Spleen (tissue), 13 donors: Measurements from ENCODE around the gene TLK1. TPM values are rescaled to one million over a fixed set of nuclear protein-coding genes. Genes with fewer than 3 reads are reported as not detected.

ENCODE experiments used
- DNase-seq: peaks from one replicate; pipeline ENCODE4 v3.0.0-alpha.2; 2020
- H3K27ac ChIP-seq, 8 donors: fragments of 200-600 bp; sonication (generic) in 7 of 8; 1 replicate in 4 of 8; 2 replicates in 4 of 8; pipeline versions ENCODE4 v1.5.0 to v1.8.0; 2016 to 2021; ENCODE audit warnings: inconsistent platforms in 4 of 8, mild to moderate bottlenecking in 4 of 8, moderate library complexity in 1 of 8
- H3K27me3 ChIP-seq, 7 donors: fragments of 200-600 bp; sonication (generic) in 6 of 7; replicated peaks in 1 of 7; 1 replicate in 4 of 7; 2 replicates in 3 of 7; pipeline versions ENCODE4 v1.5.0 to v1.8.0; 2016 to 2021; ENCODE audit warnings: inconsistent platforms in 3 of 7, mild to moderate bottlenecking in 1 of 7
- H3K36me3 ChIP-seq, 6 donors: fragments of 200-600 bp; sonication (generic) in 5 of 6; 1 replicate in 4 of 6; 2 replicates in 2 of 6; pipeline versions ENCODE4 v1.5.0 to v1.8.0; 2016 to 2021; ENCODE audit warnings: inconsistent platforms in 2 of 6
- H3K4me1 ChIP-seq, 6 donors: fragments of 200-600 bp; sonication (generic) in 5 of 6; 1 replicate in 3 of 6; 2 replicates in 3 of 6; pipeline versions ENCODE4 v1.5.0 to v1.8.0; 2016 to 2021; ENCODE audit warnings: inconsistent platforms in 3 of 6
- H3K4me3 ChIP-seq, 8 donors: fragments of 200-600 bp; sonication (generic) in 7 of 8; 1 replicate in 4 of 8; 2 replicates in 4 of 8; pipeline versions ENCODE4 v1.5.0 to v1.8.0; 2016 to 2021; ENCODE audit warnings: inconsistent platforms in 4 of 8, mild to moderate bottlenecking in 4 of 8, moderate library complexity in 2 of 8
- H3K9me3 ChIP-seq, 8 donors: fragments of 200-600 bp; sonication (generic) in 7 of 8; 1 replicate in 4 of 8; 2 replicates in 4 of 8; pipeline versions ENCODE4 v1.5.0 to v1.8.0; 2016 to 2021; ENCODE audit warnings: inconsistent platforms in 4 of 8
- CTCF ChIP-seq, 11 experiments: fragments of 200-600 bp in 7 of 11; fragments of 450-650 bp in 4 of 11; sonication (generic) in 4 of 11; IDR thresholded peaks in 8 of 11; conservative IDR thresholded peaks in 3 of 11; 1 replicate in 7 of 11; 2 replicates in 4 of 11; pipeline versions ENCODE4 v1.4.0 to v1.8.0; 2016 to 2021; ENCODE audit warnings: antibody characterized with exemption in 11 of 11, inconsistent platforms in 4 of 11, mild to moderate bottlenecking in 1 of 11
- POLR2A ChIP-seq, 3 donors: fragments of 450-650 bp; IDR thresholded peaks; one replicate each; pipeline ENCODE4 v1.5.1; 2017; ENCODE audit warnings: antibody characterized with exemption in 3 of 3, mild to moderate bottlenecking in 1 of 3
- POLR2AphosphoS5 ChIP-seq, 3 donors: sonication (generic); formaldehyde crosslinking; IDR thresholded peaks; one replicate each; pipeline ENCODE4 v1.5.1; 2017; ENCODE audit warnings: antibody characterized with exemption in 3 of 3
- WGBS, 5 donors: extraction: QIAGEN DNeasy Blood & Tissue Kit in 3 of 5; methylation state at CpG; one replicate each; pipeline versions ENCODE4 v1.1.5 to v1.1.7; 2013 to 2018; 5-methylcytosine and 5-hydroxymethylcytosine counted together
- intact Hi-C: fragments of 100-400 bp; cut with DNase I; formaldehyde crosslinking; loops from one replicate; pipeline ENCODE4 v1.15.0; 2023; ENCODE audit warnings: low total_unique reads
- long read RNA-seq, 2 donors: transcript quantifications; one replicate each; lab custom pipeline, GENCODE V29; 2026
- polyA plus RNA-seq, 3 donors: library from polyadenylated mRNA; stranded (reverse); fragments of 200-250 nt; gene quantifications; one replicate each; pipeline ENCODE4 v1.2.1, GENCODE V29; 2013
- total RNA-seq, 7 donors: library from RNA; depleted of rRNA in 3 of 7; stranded (reverse); fragments of >200 nt in 3 of 7; fragmentation: NEBNext Ultra II Directional in 4 of 7; extraction: Animal tissue kit (Norgen Biotek cat#: 25700) in 4 of 7; gene quantifications; one replicate each; pipeline versions ENCODE4 v1.1.0 to v1.2.1, GENCODE V29; 2016 to 2021
- donor health status: healthy with polysubstance abuse.
- donor health status: DM: no; HTN: no; CAD: no; lungs with moderate emphysema.
- donor health status: DM: no; HTN: no; CAD: no.
- donor health status: Bipolar disorder and iron deficiency.
- donor health status: healthy.
- donor health status: DM: no; HTN: no; CAD: no.
- donor health status: DM: yes; HTN: yes; CAD: no.

Gene TLK1
- total RNA-seq (10 to 100 TPM; 49.7 to 100.0 (median 87.5) TPM), polyA plus RNA-seq (10 to 100 TPM; 19.7 to 23.4 (median 21.8) TPM)
- long read RNA-seq, donor 1, full-length matches to known transcripts, result 1 of 1 reads
- long read RNA-seq, donor 1, partial matches to known transcripts, result 0 of 1 reads
- long read RNA-seq, donor 1, other reads (novel, unspliced or antisense), result 0 of 1 reads
- long read RNA-seq, donor 2, full-length matches to known transcripts, result 2 of 2 reads
- long read RNA-seq, donor 2, partial matches to known transcripts, result 0 of 2 reads
- long read RNA-seq, donor 2, other reads (novel, unspliced or antisense), result 0 of 2 reads

- 0 to 2% (median 1%) methylated on average over 40 to 97 of the region's 97 CpGs for WGBS, 5 donors
- peaks cover 26 to 77% (median 68%) of the 10 kb centered on the region in 6 donors for H3K4me1 ChIP-seq
- H3K27me3 ChIP-seq, result no peaks in the 10 kb centered on the region
- no peaks in the 10 kb centered on the region for H3K36me3 ChIP-seq
- H3K4me3 ChIP-seq, result peak within 1 kb of the TSS; percentile 52 to 95 (median 80)
- TF ChIP-seq CTCF (IDR thresholded peaks at IDR 0.05 in 8 of 11, conservative IDR thresholded peaks at IDR 0.05 in 3 of 11) (peak in 3 of 11 experiments; percentile 22 to 45 (median 28)), POLR2AphosphoS5 (IDR thresholded peaks at IDR 0.05) (peak in 2 of 3 donors; percentile 77 to 84), POLR2A (IDR thresholded peaks at IDR 0.05) (peak in 1 of 3 donors; percentile 32)
- peak within 1 kb of the TSS; percentile 93 to 98 (median 96) for H3K27ac ChIP-seq
- DNase-seq, result peak; percentile 96
- H3K9me3 ChIP-seq, result no peaks in the 10 kb centered on the region
- intact Hi-C loops, result loop anchor here (5.0 kb wide), 2 partner anchors 257 to 272 kb away; partner anchors contain the start of genes DCAF17 and METTL8
Measured at GRCh38 chr2:171160119-171160955, at the start of gene TLK1. TLK1 (minus strand) TSS chr2:171160893; CDS start chr2:171160428, 465 bp downstream.

GRCh38 chr2:171210216-171210863 lies 49.6 kb upstream of the TLK1 start:
- H3K27ac ChIP-seq, result peak overlapping the region in 7 of 8 donors; percentile 51 to 84 (median 68)
- H3K36me3 ChIP-seq, result no peaks in the 10 kb centered on the region
- intact Hi-C loops, result no loop called here
- 83 to 90% (median 84%) methylated on average over 9 of the region's 9 CpGs for WGBS, 5 donors
- H3K9me3 ChIP-seq, result no peaks in the 10 kb centered on the region
- peak overlapping the region in 2 of 8 donors; percentile 6 to 45 for H3K4me3 ChIP-seq
- no peaks in the 10 kb centered on the region for H3K27me3 ChIP-seq
- TF ChIP-seq POLR2A (IDR thresholded peaks at IDR 0.05) (no peak), CTCF (IDR thresholded peaks at IDR 0.05 in 8 of 11, conservative IDR thresholded peaks at IDR 0.05 in 3 of 11) (no peak), POLR2AphosphoS5 (IDR thresholded peaks at IDR 0.05) (no peak)
- DNase-seq, result no peak
- peaks cover 4 to 15% (median 8%) of the 10 kb centered on the region in 6 donors for H3K4me1 ChIP-seq

- Histone ChIP-seq H3K27me3 (no peaks in the 10 kb centered on the region), H3K4me1 (peaks cover 4 to 15% (median 8%) of the 10 kb centered on the region in 6 donors), H3K27ac (no peak overlapping the region), H3K36me3 (no peaks in the 10 kb centered on the region), H3K4me3 (no peak overlapping the region), H3K9me3 (no peaks in the 10 kb centered on the region)
- TF ChIP-seq POLR2AphosphoS5 (IDR thresholded peaks at IDR 0.05) (no peak), CTCF (IDR thresholded peaks at IDR 0.05 in 8 of 11, conservative IDR thresholded peaks at IDR 0.05 in 3 of 11) (no peak), POLR2A (IDR thresholded peaks at IDR 0.05) (no peak)
- DNase-seq, result no peak
- intact Hi-C loops, result no loop called here
Measured at GRCh38 chr2:171208657-171209056, 48.0 kb upstream of the TLK1 start.
